HFF-Myc (cell line): ENCODE data around the gene CCDC57.

Source experiments
- DNase-seq: peaks from one replicate; pipeline ENCODE4 v3.0.0-alpha.2; 2011; ENCODE audit warnings: low read depth; ENCODE audit errors: extremely low read depth
- H3K4me3 ChIP-seq: replicated peaks from 2 replicates; pipeline ENCODE4 v1.5.1; 2011; ENCODE audit warnings: low read depth, mild to moderate bottlenecking, control low read depth, low read length
- CTCF ChIP-seq: IDR thresholded peaks from 2 replicates; pipeline ENCODE4 v1.5.1; 2012; ENCODE audit warnings: mild to moderate bottlenecking, low read depth, low read length, control low read depth; ENCODE audit errors: missing control alignments

The CCDC57 gene

DNA sequence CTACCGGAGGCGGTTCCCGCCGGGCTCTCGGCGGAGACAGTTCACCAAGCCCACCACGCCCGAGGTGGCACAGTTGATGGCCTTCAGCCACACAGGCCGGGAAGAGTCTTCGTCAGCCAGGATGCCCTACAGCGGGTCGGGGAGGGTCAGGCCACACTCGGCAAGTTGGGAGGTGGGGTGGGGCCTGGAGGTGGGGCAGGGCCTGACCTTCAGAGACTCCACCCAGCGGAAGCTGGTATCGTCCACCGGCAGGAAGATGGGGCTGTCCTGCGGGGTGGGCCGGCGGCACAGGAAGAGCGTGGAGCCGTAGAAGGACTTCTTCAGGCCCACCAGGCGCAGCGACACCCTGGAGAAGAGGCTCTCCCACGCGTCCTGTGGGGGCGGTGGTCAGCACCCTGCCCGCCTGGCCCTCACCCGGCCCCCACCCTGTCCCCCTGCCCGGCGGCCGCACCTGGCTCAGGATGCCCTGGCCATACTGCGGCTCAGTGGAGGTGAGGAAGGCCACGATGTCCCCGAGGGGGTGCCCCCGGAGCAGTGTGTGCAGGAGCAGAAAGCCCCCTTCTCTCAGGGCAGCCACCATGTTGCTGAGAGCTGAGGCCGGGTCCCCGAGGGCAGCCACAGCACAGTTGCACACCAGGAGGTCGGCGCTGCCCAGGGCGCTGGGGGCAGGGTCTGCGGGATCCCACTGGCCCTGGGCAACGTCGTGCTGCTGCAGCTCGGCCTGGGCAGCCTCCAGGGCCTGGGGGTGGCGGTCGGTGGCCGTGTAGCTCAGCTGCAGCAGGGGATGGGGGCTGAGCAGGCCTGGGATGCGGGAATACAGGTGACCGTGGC lies 127.4 kb downstream of the CCDC57 start:
- DNase-seq: no peak
- no peak overlapping the region for H3K4me3 ChIP-seq
- TF ChIP-seq CTCF: no peak

- H3K4me3 ChIP-seq: no peak overlapping the region
- TF ChIP-seq CTCF: no peak
- DNase-seq: no peak
These were observed 128.1 kb downstream of the CCDC57 start for GRCh38 chr17:82084373-82085030.

- no peak for DNase-seq
- no peak overlapping the region for H3K4me3 ChIP-seq
- TF ChIP-seq CTCF: no peak
These were observed 128.9 kb downstream of the CCDC57 start for GRCh38 chr17:82083533-82084359.

DNA sequence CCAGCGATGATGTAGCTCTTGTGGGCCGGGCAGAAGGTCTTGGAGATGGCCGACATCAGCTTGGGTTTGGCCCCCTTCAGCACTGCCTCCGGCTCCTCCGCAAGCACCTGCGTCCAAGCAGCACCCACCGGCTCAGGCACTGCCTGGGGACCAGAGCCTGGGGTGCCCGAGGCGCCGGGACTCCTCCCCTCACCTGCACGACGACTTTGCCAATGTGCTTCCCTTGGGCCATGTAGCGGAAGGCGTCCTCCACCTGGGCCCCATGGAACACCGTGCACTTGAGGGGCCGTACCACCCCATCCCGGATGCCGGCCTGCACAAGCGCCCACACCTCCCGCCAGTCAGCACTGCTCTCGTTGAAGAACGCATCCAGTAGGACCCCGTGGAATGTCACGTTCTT lies 129.6 kb downstream of the CCDC57 start:
- no peak overlapping the region for H3K4me3 ChIP-seq
- DNase-seq: no peak
- TF ChIP-seq CTCF: no peak

DNA sequence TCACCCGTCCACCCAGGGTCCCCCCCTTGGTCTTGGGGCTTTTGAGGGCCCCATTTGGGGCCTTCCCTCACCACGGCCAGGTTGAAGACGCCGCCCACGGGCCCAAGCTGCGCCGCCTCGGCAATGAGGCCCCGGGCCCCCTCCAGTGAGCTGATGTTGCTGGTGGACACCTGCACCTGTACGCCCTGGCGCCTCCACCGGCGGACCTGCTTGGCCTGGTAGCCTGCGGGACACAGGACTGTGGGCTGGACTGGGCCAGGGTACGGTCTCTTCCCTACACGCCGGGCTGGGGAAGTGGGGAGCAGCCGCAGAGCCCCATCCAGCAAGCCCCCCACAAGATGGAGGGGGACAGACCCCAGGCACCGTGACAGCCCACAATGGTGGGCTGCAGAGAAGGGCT lies 130.2 kb downstream of the CCDC57 start:
- no peak for TF ChIP-seq CTCF
- H3K4me3 ChIP-seq: no peak overlapping the region
- DNase-seq: no peak

DNA sequence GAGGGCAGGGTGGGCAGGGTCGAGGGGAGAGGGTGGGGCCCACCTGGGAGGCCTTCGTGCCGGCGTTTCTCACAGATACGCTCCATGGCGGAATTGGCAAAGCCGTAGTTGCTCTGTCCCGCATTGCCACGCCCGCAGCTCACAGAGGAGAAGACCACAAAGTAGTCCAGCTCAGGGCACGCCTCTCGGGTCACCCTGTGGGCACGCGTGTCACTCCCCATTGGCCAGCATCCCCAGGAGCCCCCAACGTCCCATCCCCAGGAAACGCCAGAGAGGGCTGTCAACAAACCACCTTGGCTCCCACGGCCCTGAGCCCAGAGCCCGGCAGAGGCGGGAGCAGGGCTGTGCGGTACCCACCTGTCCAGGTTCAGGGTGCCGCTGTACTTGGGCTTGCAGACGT lies 130.7 kb downstream of the CCDC57 start:
- DNase-seq: no peak
- no peak for TF ChIP-seq CTCF
- H3K4me3 ChIP-seq: no peak overlapping the region
